Measurements from ENCODE around the gene FAM193B.
"Not testable (repeated sequence)": the region's sequence is repeated elsewhere in the genome, so short reads cannot be mapped to it uniquely, and the experiment has no call there.

The FAM193B gene

DNA sequence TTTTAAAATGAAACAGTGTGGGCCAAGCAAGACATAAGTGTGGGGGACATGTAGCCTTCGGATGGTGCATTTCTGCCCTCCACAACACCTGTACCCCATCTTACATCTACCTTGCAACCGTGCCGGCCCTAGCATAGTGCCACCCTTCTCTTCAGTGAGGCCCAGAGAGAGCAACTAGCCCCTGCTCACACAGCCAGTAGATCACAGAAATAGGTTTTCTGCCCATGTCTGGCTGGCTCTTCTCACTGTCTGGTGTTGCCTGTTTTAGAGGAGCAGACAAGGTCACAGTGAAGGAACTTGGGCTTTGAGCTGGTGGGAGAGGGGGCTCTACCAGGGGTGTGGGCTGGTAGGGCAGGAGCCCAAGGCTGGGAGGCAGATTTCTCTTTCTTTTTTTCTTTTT, 68.1 kb downstream of the FAM193B start:
- DNase-seq (ENCODE audit: low read depth), result no peak

DNA sequence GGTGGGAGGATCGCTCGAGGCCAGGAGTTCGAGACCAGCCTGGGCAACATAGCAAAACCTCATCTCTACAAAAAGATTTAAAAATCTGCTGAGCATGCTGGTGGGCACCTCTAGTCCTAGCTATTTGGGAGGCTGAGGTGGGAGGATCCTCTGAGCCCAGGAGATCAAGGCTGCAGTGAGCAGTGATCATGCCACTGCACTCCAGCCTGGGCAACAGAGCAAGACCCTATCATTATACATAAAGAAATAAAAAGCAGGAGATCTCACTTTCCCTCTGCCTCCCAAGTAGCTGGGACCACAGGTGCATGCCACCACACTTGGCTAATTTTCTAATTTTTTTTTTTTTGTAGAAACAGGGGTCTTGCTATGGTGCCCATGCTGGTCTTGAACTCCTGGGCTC, 68.6 kb downstream of the FAM193B start:
- not testable (repeated sequence) for DNase-seq (ENCODE audit: low read depth)

DNA sequence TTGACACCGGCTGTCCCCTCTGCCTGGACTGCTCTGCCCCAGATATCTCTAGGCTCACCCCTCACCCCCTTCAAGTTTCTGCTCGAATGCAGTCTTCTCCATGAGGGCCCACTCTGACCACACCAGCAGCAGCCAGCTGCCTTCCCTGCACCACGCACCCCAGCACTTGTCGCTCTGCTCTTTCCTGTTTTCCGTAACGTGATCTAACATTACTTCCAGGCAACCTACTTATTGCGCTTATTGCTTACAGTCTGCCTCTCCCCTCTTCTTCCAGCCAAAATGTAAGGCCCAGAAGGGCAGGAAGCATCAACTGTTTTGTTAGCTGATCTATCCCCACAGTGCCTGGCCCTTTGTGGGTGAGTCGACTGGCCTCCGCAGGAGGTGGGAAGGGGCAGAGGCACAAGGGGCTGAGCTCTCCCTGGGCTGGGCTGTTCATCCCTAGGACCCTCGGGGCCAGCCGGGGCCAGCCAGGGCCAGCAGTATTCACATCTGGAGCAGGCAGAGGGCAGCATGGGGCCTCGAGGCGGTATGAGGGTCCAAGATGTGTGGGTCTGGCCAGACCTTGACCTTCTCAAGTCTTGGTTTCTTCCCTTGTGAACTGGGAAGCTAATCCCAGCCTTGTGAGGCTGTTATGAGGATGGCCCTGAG, 69.3 kb downstream of the FAM193B start:
- DNase-seq (ENCODE audit: low read depth), result no peak

DNA sequence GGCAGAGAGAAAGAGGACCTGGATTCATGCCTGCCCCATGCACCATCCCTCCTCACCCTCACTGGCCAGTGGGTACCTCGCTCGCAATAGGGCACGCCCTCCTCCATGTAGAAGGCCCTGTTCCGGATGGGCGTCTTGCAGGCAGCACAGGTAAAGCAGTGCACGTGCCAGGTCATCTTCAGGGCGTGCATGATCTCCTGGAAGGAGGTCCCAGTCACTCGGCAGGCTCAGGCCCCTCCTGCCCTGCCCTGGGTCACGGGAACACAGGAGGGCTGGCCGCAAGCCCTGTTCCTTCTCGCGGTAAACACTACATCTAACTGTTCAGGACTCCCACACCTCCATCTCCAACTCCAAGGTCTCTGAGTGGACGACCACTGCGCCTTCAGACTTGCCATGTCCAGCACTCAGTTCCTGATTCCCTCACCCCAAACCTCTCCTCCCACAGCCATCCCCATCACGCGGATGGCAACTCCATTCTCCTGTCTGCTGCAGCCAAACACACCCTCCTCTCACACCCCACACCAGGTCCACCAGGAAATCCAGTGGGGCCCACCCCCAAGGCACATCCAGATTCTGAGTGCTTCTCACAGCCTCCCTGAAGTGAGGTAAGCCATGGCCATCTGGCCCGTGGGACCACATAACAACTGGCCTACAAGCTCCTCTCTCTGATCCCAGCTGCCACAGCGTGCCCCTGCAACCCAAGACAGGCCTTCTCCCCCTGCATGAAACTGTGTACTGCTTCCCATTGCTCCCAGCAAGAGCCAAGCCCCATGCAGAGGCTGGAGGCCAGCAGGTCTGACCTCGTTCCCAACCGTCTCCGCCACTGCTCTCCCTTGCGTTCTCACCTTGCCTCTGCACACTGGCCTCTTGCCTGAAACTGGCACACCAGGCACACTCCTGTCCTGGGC, 70.1 kb downstream of the FAM193B start:
- no peak for DNase-seq (ENCODE audit: low read depth)

DNA sequence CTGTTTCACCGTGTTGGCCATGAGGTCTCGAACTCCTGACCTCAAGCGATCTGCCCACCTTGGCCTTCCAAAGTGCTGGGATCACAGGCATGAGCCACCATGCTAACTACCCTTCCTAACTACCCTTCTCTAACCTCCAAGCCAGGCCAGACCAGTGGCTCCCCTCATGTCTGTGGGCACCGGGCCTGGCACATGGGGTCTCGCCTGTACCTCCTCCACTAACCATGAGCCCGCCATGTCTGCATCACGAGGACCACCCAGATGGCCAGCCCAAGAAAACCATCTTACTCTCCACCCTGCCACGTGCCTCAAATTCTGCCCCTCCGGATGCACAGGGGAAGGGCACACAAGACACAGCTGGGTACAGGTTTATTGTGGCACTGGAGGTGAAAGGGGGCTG, 71.3 kb downstream of the FAM193B start:
- DNase-seq (ENCODE audit: low read depth), result no peak

DNA sequence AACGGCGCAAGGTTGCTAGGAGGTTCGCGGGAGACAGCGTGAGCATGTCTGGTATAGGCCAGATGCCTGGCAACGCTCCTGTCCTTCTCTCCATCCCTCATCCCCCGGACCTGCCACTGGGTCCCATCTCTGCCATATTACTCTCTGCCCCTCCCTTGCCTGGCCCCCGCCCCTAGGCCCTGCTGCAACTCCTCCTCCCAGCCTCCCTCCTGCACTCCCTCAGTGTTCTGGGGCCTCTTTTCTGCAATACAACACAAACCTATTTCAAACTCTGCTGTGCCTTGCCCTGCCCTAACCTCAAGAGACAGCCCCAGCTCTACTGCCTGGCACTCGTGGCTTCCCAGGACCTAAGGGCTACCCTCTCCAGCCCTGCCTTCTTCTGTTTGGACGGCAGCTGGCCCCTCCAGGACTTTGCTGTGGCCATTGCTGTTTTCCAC, 72.0 kb downstream of the FAM193B start:
- DNase-seq (ENCODE audit: low read depth), result no peak

DNA sequence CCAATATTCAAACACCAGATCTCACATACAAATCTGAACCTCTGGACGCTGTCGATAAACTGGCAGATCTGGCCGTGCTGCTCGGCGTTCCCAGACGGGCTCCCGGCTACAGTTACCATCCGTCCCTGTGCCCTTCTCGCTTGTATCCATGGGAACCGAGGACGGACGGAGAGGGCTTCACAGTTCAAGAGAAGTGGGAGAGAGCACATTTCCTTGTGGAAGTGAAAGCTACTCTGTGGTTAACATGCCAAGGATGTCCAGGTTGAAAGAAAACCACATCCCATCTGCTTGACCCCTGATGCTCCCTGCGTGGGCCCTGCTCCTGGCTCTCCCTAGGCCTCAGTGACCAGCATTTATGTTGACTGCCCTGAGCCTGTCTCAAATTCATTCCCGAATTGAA, 74.6 kb downstream of the FAM193B start:
- no peak for DNase-seq (ENCODE audit: low read depth)

DNA sequence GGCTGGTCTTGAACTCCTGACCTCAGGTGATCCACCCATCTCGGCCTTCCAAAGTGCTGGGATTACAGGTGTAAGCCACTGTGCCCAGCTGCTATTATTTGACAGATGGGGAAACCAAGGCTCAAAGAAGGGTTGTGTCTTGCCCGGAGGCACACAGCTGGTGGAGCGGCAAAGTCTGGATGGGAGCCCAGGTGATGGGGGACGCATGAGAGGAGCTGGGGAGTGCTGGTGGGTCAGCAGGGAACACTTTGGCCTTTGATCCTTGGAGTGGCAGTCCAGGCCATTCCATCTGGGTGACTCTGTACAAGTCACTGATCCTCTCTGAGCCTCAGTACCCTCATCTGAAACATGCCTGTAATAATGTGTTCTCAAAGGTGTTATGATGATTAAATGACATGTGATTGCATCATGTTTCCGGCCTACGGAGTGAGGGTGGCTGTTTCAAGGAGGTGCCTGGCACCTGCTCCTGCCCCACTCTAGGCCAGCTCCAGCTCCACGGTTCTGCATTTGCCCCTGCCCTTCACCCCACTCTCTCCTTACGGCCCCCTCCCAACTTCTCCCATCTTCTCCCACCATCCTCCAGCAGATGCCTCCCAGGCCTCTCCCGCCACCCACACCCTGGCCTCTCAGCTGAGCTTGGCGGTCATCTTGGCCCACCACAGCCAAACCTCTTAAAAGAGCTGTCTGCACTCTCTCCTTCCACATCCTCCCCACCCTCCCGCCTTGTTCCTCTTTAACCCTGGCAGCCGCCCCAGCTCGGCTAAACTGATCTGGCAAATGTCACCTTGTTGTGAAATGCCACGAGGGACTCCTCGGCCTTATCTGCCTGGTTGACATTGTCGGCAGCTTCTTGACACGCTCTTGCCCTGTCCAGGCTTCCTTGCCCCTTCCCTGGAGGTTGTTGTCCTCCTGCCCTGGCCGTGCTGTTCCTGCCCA, 75.4 kb downstream of the FAM193B start:
- no peak for DNase-seq (ENCODE audit: low read depth)

DNA sequence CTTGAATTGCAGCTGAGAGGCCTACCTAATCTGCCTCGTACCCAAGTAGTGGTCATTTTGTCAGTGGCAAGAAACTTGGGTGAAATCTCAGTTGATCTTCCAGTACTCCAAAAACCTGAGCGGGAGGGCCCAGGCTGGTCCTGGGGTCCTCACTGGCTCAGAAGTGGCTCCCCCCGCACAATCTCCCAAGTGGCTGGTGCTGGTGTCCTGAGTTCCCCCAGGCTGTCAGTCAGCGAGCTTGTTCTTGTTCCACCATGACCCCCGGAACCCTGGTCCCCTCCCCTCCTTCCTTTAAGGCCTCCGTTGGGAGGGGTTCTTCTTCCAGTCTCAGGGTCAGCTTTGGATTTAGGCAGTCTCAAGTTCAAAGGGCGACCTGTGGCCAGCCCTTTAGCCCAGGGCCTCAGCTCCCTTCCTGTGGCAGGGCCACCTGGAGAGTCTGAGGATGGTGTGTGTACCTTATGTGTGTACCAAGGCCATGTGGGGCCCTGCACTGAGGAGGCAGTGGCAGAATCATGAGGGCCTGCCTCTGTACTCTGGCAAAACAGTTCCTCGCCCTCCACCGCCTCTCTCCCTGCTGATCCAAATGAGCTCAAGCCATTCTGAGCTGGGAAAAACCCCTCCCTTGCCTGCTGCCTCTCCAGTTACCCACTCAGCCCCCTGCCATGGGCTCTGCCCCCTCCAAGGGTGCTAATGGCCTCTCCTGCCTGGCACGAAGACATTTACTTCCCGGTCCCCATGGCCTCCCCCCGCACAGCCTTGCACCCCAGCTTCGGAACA, 76.5 kb downstream of the FAM193B start:
- DNase-seq (ENCODE audit: low read depth), result no peak

DNA sequence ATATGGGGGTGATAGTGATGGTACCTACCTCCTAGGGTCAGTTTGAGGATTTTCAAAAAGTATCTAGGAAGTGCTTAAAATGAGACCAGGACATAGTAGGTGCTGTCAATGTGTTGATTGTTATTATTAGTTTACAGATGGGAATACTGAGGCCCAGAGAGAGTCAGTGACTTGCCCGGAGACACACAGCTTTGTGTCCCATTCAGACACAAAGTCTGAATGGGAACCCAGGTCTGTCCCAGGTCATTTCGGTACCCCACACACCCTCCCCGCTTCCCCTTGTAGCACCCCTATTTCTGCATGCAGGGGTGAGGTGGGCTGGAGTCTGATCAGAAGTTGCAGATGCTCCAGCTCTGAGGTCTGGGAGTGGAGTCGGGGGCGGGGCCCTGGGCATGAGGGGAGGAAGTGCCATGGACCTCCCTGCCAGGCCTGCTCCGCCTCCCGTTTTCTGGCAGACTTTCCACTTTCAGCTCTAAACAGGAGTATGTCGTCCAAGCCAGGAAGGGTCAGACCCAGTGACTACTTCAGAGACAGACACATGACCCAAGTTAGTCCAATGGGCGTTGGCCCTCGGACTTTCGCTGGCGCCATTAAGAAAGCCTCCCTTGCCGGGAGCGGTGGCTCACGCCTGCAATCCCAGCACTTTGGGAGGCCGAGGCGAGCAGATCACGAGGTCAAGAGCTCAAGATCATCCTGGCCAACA, 77.7 kb downstream of the FAM193B start:
- no peak for DNase-seq (ENCODE audit: low read depth)

DNA sequence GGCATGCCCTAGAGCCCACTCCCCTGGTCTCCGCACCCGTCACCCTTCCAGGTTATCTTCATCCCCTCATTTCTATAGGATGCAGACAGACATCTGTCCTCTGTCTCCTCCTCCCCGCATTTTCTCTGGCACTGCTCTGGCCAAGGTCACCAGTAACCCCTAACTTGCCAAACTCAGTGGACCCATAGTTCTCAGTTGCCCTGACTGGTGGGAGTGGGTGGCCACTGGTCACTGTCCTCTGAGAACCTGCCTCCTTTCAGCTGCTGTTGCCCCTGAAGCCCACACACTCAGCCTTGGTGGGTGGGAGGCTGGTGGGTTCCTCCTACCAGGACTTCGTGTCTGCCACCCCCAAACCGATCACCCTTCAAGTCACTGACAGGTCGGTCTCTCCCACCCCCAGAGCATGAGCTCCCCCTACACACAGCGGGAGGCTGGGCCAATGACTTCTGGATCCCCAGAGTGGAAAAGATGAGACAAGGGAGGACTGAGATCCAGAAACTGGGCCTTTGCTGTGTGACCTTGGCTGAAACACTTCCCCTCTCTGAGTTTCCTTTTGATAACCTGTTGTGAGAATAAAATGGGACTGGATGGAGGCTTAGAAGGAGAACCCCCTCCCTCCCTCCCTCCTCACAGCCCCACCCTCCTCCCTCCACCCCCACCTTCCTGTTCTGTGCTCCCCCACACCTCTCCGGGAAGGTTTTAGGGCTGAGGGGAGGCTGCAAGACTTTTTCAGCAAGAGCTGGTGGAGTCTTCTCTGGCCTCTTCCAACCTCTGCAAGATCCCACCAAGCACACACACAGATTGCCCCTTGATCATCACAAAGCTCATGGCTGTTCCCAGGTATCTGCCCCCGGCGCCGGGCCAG, 78.6 kb downstream of the FAM193B start:
- DNase-seq (ENCODE audit: low read depth), result no peak

DNA sequence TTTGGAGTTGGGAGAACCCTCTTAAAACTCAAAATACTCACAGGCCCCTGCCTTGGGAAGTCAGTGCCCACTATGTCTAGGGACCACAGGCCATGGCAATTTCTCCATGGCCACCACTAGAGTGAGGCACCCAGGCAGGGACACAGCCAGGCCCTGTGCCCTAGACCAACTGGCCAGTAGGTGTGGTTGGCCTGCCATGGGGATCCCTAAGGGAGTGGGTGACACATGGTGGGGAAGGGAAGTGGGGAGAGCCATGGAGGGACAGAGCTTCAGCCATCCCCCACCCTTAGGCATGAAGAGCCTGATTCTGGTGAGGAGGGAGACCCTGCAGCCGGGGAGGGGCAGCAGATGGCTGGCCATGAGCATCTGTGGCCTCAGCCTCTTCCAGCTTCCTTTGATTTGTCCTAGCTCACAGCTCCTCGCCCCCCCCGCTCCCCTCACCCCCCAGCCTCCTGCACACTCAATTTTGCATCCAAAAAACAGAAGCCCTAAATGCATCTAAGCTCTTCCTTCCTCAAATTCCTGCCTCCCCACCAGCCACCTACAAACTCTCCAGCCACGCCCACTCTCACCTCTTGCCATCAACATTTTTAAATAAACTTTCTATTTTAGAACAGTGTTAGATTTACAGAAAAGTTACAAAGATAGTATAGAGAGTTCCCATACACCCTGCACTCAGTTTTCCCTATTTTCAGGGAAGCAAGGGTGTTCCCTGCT, 79.4 kb downstream of the FAM193B start:
- no peak for DNase-seq (ENCODE audit: low read depth)

DNA sequence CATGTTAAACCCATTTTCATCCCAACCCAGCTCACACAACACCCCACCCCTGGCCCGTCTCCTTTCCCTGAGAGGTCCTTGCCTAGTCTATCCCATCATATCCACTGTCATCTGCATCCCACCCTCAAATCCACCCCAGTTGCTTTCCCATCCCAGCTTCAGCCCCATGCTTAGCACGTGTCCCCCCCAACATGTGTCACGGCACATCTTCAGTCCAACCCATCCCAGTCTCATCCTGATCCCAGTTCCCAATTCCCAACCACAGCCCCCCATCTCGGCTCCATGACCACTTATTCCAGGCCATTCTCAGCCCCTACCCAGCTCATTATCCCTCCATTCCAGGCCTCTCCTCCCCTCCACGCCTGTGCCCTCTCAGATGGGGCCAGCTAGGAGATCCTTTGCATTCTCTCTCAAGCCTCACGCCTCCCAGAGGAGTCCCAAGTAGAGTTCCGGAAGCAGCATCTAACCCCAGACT, 80.3 kb downstream of the FAM193B start:
- DNase-seq (ENCODE audit: low read depth), result no peak

DNA sequence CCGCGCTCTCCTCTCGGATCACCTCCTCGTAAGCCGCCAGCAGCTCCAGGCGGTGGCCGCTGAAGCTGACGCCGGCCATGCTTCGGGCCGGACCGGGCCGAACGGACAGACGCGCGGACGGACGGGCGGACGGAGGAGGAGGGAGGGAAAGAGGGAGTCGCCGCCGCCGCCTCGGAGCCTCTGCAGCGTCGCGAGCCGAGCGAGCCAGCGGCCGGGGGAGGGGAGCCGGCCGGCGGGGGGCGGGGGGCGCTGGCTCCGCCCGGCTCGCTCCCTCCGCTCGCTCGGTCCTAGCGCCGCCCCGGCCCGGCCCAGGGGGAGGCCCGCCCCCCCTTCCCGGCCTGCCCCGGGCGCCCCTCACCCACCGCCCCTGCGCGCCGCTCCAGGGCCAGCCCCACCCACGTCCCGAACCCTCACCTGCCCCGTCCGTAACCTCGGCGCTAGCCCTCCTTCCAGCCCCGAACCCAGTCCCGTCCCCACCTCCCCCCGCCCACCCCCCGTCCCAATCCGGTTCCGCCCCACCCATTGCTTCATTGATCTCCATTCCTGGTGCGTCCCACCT, 80.8 kb downstream of the FAM193B start, which contains the start of gene DBN1:
Gene DBN1, minus strand, starts transcription at position 192 of the 559 bp plus-strand sequence. Its CDS starts 113 bp downstream, at position 79.
- no peak for DNase-seq (ENCODE audit: low read depth)

DNA sequence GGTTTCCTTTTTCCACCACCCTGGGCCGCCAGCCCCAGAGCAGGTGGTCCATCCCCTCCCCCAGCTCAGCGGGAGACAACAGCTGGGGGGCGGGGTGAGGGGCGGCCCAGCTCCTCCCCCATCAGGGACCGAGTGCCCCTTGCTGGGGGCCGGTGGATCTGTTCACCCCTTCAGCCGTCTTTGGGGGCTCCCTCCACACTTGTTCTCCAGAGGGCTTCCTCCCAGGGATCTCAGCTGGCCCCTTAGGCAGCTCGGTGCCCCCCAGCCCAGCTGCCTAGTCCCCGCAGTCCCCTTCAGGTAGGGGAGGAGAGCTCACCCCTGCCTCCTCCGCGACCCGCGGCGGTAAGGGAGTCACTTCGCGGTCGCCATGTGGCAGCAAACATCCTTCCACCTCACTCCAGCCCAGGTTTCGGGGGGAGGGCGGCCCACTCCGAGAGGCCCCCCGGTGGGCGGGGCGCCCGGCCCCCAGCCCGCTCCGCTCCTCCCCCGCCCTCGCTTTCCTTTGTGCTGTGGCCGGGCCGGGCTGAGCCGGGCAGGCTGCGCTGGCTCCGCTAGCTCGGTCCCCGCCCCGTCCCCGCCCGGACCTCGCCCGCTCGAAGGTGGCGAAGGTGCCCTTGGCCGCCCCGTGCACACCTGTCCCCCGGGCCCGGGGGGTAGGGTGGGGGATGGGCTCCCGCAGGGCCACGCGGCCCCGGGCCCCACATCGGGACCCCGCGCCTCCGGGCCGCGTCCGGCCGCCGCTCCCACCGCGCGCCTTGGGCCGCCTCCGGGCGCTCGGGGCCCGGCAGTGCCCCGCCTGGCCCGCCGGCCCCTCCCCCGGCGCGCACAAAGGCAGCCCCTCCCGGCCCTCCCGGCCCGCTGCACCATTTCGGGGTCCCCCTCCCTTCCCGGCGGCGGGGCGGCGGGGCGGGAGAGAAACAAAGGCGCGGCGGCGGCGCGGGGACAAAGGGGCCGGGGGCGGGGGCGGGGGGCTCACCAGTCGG, 81.6 kb downstream of the FAM193B start:
- peak; percentile 30 for DNase-seq (ENCODE audit: low read depth)

DNA sequence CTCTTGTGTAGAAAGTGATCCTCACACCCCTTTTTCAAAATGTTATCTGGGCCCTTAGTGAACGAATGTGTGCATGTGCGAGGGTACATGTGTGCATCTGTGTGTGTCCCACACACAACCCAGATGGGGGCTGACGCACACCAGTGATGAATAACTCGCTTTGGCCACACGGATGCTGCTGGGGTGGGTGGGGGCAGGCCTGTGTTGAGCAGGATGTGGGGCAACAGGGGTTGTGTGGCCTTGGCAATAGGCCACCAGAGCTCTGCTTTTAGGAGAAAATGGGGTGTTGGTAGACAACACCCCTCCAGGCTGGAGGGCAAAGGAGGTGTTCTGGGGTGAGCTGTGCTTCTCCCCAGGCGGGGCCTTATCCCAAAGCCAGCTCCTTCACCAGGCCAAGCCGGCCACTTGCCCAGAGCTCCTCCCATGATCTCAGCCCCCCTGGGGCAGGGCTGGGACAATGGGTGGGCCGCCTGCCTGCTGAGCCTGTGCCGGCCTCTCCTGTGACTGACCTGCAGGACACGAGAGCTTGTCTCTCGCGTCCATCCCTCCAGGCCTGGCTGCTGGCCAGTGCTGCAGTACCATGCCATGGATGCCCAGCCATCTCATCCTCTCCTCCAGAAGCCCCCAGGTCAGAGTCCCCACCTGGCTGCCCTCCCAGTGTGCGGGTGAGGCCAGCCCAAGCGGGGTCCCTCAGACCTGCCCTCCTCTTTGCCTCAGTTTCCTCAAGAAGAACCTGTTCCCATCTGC, 82.6 kb downstream of the FAM193B start:
- no peak for DNase-seq (ENCODE audit: low read depth)
